ENCODE measurements around the gene TMEM156.

- TF ChIP-seq CTCF (IDR thresholded peaks at IDR 0.05) = no peak
- TF ChIP-seq ZFX (IDR thresholded peaks at IDR 0.05; ENCODE audit: borderline replicate concordance) = no peak
Measured at GRCh38 chr4:39068907-39069306, 36.7 kb upstream of the TMEM156 start.
